Astrocyte of the cerebellum (primary cell): ENCODE measurements around the gene TAF15.

Experiments used
- DNase-seq: peaks from one replicate; pipeline ENCODE4 v3.0.0-alpha.2; 2011; ENCODE audit warnings: low read depth
- H3K4me3 ChIP-seq: 2 replicates; pipeline ENCODE4 v1.5.1; 2011; ENCODE audit warnings: mild to moderate bottlenecking, low read depth, low read length, moderate library complexity
- in situ Hi-C: cut with HindIII; loops from 2 replicates; pipeline ENCODE4 v1.10.0; 2017; ENCODE audit warnings: low sequenced_read_pairs
- TF ChIP-seq, protein P1 (sequence below): IDR thresholded peaks from 2 replicates; pipeline ENCODE4 v1.5.1; 2012; ENCODE audit warnings: low read length, low read depth, moderate library complexity, mild to moderate bottlenecking; ENCODE audit errors: missing control alignments

TAF15 gene

DNA sequence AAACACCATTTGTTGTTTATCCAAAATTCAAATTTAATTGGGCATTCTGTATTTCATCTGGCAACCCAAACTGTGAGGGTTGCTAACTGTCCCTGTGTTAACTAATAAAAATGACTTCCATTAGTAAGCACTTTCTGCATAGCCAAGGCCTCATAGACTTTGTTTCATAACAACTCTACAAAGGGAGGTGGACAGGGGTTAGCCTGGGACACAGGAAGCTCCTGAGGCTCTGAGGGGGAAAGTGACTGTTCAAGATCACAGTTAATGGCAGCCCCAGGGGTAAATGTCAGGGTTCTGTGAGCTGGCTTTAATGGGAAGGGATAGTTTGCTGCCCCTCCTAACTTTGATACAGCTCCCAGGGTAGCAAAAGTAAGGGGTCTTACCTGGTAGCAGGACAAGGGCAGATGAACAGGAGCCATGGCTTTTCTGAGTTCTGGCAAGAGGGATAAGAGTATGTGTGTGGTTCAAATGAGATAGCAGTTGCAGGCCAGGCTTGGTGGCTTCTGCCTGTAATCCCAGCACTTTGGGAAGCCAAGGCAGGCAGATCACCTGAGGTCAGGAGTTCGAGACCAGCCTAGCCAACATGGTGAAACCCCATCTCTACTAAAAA is 57.2 kb downstream of the TAF15 start:
- DNase-seq = no peak
- in situ Hi-C loops = no loop called here
- TF ChIP-seq, protein P1, sequence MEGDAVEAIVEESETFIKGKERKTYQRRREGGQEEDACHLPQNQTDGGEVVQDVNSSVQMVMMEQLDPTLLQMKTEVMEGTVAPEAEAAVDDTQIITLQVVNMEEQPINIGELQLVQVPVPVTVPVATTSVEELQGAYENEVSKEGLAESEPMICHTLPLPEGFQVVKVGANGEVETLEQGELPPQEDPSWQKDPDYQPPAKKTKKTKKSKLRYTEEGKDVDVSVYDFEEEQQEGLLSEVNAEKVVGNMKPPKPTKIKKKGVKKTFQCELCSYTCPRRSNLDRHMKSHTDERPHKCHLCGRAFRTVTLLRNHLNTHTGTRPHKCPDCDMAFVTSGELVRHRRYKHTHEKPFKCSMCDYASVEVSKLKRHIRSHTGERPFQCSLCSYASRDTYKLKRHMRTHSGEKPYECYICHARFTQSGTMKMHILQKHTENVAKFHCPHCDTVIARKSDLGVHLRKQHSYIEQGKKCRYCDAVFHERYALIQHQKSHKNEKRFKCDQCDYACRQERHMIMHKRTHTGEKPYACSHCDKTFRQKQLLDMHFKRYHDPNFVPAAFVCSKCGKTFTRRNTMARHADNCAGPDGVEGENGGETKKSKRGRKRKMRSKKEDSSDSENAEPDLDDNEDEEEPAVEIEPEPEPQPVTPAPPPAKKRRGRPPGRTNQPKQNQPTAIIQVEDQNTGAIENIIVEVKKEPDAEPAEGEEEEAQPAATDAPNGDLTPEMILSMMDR = no peak
- H3K4me3 ChIP-seq = no peak overlapping the region

DNA sequence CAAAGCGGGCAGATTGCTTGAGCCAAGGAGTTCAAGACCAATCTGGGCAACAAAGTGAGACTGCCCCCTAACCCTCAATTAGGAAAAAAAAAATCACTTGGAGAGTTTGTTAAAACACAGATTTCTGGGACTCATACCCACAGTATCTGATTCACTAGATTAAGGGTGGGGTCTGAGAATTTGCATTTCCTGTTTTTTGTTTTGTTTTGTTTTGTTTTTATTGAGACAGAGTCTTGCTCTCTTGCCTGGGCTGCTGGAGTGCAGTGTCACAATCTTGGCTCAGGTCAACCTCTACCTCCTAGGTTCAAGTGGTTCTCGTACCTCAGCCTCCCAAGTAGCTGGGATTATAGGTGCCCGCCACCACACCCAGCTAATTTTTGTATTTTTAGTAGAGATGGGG is 58.3 kb downstream of the TAF15 start:
- DNase-seq = no peak
- TF ChIP-seq, protein P1 = no peak
- in situ Hi-C loops = no loop called here
- no peak overlapping the region for H3K4me3 ChIP-seq

DNA sequence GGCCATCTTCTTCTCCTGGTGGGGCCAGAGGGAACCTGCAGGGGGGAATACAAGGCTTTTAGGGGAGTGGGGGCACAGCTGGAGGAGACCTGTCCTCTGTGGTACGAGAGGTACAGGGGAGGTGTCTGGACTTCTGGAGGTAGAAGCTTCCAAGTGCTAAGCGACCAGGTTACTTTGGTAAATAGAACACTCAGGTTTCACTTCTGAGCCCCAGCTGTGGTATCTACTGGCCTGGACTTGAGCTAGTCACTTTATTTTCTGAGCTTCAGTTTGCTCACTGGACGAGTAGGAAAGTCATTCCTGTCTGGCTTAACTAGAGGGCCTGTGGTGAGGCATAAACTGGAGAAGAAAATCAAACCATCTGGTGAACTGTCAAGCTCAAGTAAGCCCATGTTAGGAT is 59.5 kb downstream of the TAF15 start, which contains the start of gene HEATR9:
HEATR9 (minus strand) TSS at position 155 of the 400 bp plus-strand sequence; CDS start at position 6, 149 bp downstream.
- H3K4me3 ChIP-seq = no peak within 1 kb of the TSS
- DNase-seq = no peak
- in situ Hi-C loops = no loop called here
- TF ChIP-seq, protein P1 = no peak

DNA sequence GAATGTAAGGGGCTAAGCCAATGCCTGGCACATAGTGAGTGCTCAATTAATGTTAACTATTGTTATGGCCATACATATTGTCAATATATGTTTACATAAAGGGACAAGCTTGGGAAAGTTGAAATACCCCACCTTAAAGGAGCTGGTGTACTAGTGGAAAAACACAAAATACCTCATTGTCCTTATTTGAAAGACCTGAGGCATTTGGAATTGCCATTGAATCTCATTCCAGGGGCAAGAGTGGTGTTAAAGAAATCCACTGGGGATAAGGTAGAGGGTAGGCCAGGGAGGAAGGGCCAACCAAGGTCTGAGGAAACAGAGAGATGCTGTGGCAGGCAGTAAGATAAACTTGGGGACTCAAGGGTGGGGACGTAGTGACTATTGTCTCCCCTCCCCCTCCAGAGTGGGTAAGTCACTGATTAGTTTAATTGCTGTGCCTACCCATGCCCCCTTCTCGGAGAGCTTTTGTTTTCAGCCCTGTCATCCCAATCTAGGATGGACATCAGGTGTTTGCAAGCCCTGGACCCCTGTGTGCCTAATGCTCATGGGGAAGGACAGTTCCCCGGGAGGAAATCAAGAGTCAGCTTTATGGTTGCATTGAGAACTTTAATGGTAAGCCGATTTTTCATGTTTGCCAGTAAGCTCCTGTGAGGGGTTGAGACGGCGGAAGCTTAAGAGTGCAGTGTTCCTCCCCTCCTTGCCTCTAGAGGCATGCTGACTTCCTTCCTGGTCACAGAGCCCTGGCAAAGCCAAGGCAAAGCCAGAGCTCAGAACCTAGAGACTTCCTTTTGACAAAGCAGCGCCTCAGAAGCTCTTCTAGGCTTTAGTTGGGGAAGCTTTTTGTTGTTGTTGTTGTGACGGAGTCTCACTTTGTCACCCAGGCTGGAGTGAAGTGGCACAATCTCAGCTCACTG is 61.9 kb downstream of the TAF15 start:
- in situ Hi-C loops = no loop called here
- no peak overlapping the region for H3K4me3 ChIP-seq
- TF ChIP-seq, protein P1 = no peak
- DNase-seq = no peak

DNA sequence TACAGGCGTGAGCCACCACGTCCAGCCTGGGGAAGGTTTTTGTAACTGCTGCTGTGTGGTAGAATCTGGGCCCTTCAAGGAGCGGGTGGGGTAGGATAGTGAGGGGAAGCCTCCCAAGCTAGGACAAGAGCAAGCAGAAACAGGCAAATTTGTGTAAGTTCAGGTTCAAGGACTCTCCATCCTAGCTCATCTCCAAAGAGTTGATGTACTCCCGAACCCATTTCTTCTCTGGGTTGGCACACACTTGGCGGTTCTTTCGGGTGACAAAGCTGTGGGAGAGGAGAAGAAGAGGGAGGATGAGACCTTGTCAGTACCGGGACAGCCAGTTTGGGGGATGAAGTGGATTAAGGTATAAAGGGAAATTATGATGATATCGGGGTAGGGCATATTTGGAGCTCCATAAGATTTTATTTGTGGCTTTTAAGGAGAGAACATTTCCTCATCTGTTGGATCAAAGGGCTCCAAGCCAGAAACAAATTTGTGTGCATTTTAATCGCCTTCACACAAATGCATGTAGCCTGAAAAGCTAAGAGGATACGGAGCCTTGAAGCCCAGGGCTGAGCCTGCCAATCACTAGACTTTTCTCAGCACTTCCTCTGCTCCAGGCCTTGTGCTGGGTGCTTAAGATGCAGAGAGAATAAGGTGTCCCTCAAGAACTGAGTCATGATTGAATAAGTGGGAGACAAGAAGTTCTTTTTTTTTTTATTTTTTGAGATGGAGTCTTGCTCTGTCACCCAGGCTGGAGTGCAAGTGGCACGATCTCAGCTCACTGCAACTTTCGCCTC is 63.1 kb downstream of the TAF15 start:
- in situ Hi-C loops = no loop called here
- TF ChIP-seq, protein P1 = no peak
- no peak overlapping the region for H3K4me3 ChIP-seq
- DNase-seq = no peak
